ENCODE results near the gene TXNRD3. TPM values are rescaled to one million over a fixed set of nuclear protein-coding genes. Genes with fewer than 3 reads are reported as not detected.

TXNRD3 gene
- polyA plus RNA-seq, 1 donor (not counting 4 experiments of a cell fraction or from before 2014, with no cell fraction given): 9.7 TPM

GRCh38 chr3:126609909-126610308, 45.0 kb downstream of the TXNRD3 start:
- TF ChIP-seq EZH2 (IDR thresholded peaks at IDR 0.05; ENCODE audit: low read length) (no peak), CTCF (optimal IDR thresholded peaks at IDR 0.05 in 1 of 3, IDR thresholded peaks at IDR 0.05 in 1 of 3, conservative IDR thresholded peaks at IDR 0.05 in 1 of 3; ENCODE audit: extremely low read depth in 1 of 3, insufficient read depth in 2 of 3, low read length in 3 of 3) (no peak)
- Histone ChIP-seq H3K9me1 (ENCODE audit: control insufficient read depth, extremely low read depth, insufficient read depth, low read length) (no peaks in the 10 kb centered on the region), H3K27ac (ENCODE audit: control insufficient read depth, insufficient read depth, low read length) (no peak overlapping the region), H3K36me3 (ENCODE audit: control insufficient read depth in 2 of 2, extremely low read depth in 1 of 2, insufficient read depth in 2 of 2, low read length in 2 of 2) (peaks cover 10 to 14% of the 10 kb centered on the region in 2 experiments), H3K9ac (ENCODE audit: control insufficient read depth, extremely low read depth, insufficient read depth, low read length) (no peak overlapping the region), H3K79me2 (ENCODE audit: control insufficient read depth, insufficient read depth, low read length) (no peaks in the 10 kb centered on the region), H3K27me3 (ENCODE audit: control insufficient read depth, extremely low read depth, insufficient read depth, low read length) (no peaks in the 10 kb centered on the region), H2AFZ (ENCODE audit: control insufficient read depth, low read length) (no peak overlapping the region), H3K4me2 (ENCODE audit: control insufficient read depth, extremely low read depth, insufficient read depth, low read depth, low read length) (no peak overlapping the region), H3K4me3 (ENCODE audit: control insufficient read depth in 2 of 3, extremely low read depth in 1 of 3, insufficient read depth in 2 of 3, low read depth in 1 of 3, low read length in 3 of 3) (no peak overlapping the region), H3K4me1 (ENCODE audit: control insufficient read depth, extremely low read depth, insufficient read depth, low read length) (peaks cover 5% of the 10 kb centered on the region), H3K9me3 (ENCODE audit: control insufficient read depth, low read depth, low read length) (no peaks in the 10 kb centered on the region), H4K20me1 (ENCODE audit: control insufficient read depth, extremely low read depth, insufficient read depth, low read length) (no peaks in the 10 kb centered on the region)
- dilution Hi-C loops (cut with MboI; ENCODE audit: extremely low pct_ligation_motif_present, low sequenced_read_pairs): no loop called here
- DNase-seq (ENCODE audit: low read depth, low spot score) (no peak), FAIRE-seq (no peak)

- Histone ChIP-seq H3K27me3 (ENCODE audit: control insufficient read depth, extremely low read depth, insufficient read depth, low read length) (no peaks in the 10 kb centered on the region), H3K9me3 (ENCODE audit: control insufficient read depth, low read depth, low read length) (no peaks in the 10 kb centered on the region), H4K20me1 (ENCODE audit: control insufficient read depth, extremely low read depth, insufficient read depth, low read length) (no peaks in the 10 kb centered on the region), H3K79me2 (ENCODE audit: control insufficient read depth, insufficient read depth, low read length) (no peaks in the 10 kb centered on the region), H3K27ac (ENCODE audit: control insufficient read depth, insufficient read depth, low read length) (no peak overlapping the region), H3K9me1 (ENCODE audit: control insufficient read depth, extremely low read depth, insufficient read depth, low read length) (no peaks in the 10 kb centered on the region), H2AFZ (ENCODE audit: control insufficient read depth, low read length) (no peak overlapping the region), H3K9ac (ENCODE audit: control insufficient read depth, extremely low read depth, insufficient read depth, low read length) (no peak overlapping the region), H3K4me1 (ENCODE audit: control insufficient read depth, extremely low read depth, insufficient read depth, low read length) (peaks cover 5% of the 10 kb centered on the region), H3K4me2 (ENCODE audit: control insufficient read depth, extremely low read depth, insufficient read depth, low read depth, low read length) (no peak overlapping the region), H3K4me3 (ENCODE audit: control insufficient read depth in 2 of 3, extremely low read depth in 1 of 3, insufficient read depth in 2 of 3, low read depth in 1 of 3, low read length in 3 of 3) (no peak overlapping the region), H3K36me3 (ENCODE audit: control insufficient read depth in 2 of 2, extremely low read depth in 1 of 2, insufficient read depth in 2 of 2, low read length in 2 of 2) (peaks cover 10 to 19% of the 10 kb centered on the region in 2 experiments)
- FAIRE-seq (peak; percentile 79), DNase-seq (ENCODE audit: low read depth, low spot score) (no peak)
- dilution Hi-C loops (cut with MboI; ENCODE audit: extremely low pct_ligation_motif_present, low sequenced_read_pairs): no loop called here
- no peak for TF ChIP-seq EZH2 (IDR thresholded peaks at IDR 0.05; ENCODE audit: low read length)
- TF ChIP-seq CTCF (optimal IDR thresholded peaks at IDR 0.05 in 1 of 3, IDR thresholded peaks at IDR 0.05 in 1 of 3, conservative IDR thresholded peaks at IDR 0.05 in 1 of 3; ENCODE audit: extremely low read depth in 1 of 3, insufficient read depth in 2 of 3, low read length in 3 of 3): no peak
Measured at GRCh38 chr3:126607214-126607908, 47.6 kb downstream of the TXNRD3 start.

Data from keratinocyte (primary cell).